ENCODE measurements around the gene PGGHG.
A peak's percentile ranks its signal among the peaks of the same experiment; 100 is the strongest.
"Not testable (repeated sequence)": the region's sequence is repeated elsewhere in the genome, so short reads cannot be mapped to it uniquely, and the experiment has no call there.

The PGGHG gene

DNA sequence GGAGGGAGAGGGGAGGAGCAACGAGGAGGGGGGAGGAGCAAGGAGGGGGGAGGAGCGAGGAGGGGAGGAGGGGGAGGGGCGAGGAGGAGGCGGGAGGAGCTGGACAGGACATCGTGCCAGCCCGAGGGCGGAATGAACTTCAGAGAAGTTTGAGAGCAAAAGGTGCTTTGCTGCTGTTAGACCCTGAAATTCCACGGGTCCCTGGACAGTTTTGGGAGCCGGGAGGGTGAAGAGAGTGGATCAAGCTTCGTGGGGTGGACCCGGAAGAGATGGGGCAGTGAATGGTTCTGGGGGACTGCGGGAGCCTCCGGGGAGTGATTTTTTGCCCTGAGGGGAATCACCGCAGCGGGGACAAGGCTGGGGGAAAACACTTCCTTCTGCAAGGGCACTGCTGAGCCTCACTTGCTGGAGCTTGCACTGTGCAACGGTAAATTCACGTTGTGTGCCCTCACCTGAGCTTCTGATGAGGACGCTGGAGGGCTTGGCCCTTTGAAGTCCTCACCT, 21.4 kb upstream of the PGGHG start:
- Histone ChIP-seq H3K4me1 (ENCODE audit: insufficient read depth, low read length, severe bottlenecking) (peaks cover 34% of the 10 kb centered on the region), H3K4me3 (ENCODE audit: low read depth, low read length, poor library complexity, severe bottlenecking) (peak overlapping the region; percentile 58), H3F3A (ENCODE audit: insufficient read depth, low read length) (peaks cover 5% of the 10 kb centered on the region), H3K27me3 (ENCODE audit: insufficient read depth, low read length) (no peaks in the 10 kb centered on the region), H3K36me3 (ENCODE audit: insufficient read depth, low read length) (no peaks in the 10 kb centered on the region), H3K27ac (ENCODE audit: low read depth, low read length, poor library complexity, severe bottlenecking) (peak overlapping the region; percentile 96), H2AFZ (ENCODE audit: low read length) (no peak overlapping the region), H3K79me2 (ENCODE audit: insufficient read depth, low read length) (no peaks in the 10 kb centered on the region), H3K9ac (ENCODE audit: low read length) (peak overlapping the region; percentile 73), H4K20me1 (ENCODE audit: insufficient read depth, low read length) (no peaks in the 10 kb centered on the region), H3K9me2 (ENCODE audit: low read depth, low read length) (no peaks in the 10 kb centered on the region), H3K4me2 (ENCODE audit: low read length) (peak overlapping the region; percentile 78), H3K9me3 (ENCODE audit: low read length) (peaks cover 3% of the 10 kb centered on the region; the same call in 1 of the 2 replicates)
- TF ChIP-seq, protein P1, sequence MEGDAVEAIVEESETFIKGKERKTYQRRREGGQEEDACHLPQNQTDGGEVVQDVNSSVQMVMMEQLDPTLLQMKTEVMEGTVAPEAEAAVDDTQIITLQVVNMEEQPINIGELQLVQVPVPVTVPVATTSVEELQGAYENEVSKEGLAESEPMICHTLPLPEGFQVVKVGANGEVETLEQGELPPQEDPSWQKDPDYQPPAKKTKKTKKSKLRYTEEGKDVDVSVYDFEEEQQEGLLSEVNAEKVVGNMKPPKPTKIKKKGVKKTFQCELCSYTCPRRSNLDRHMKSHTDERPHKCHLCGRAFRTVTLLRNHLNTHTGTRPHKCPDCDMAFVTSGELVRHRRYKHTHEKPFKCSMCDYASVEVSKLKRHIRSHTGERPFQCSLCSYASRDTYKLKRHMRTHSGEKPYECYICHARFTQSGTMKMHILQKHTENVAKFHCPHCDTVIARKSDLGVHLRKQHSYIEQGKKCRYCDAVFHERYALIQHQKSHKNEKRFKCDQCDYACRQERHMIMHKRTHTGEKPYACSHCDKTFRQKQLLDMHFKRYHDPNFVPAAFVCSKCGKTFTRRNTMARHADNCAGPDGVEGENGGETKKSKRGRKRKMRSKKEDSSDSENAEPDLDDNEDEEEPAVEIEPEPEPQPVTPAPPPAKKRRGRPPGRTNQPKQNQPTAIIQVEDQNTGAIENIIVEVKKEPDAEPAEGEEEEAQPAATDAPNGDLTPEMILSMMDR (IDR thresholded peaks at IDR 0.05; ENCODE audit: low read length) = no peak
- no peak for TF ChIP-seq EZH2 (IDR thresholded peaks at IDR 0.05; ENCODE audit: borderline replicate concordance, low read length)

GRCh38 chr11:268716-269145, 20.2 kb upstream of the PGGHG start:
- not testable (repeated sequence) for H3F3A ChIP-seq (ENCODE audit: insufficient read depth, low read length); H3K79me2 ChIP-seq (ENCODE audit: insufficient read depth, low read length); H2AFZ ChIP-seq (ENCODE audit: low read length); H3K36me3 ChIP-seq (ENCODE audit: insufficient read depth, low read length); H4K20me1 ChIP-seq (ENCODE audit: insufficient read depth, low read length); H3K27me3 ChIP-seq (ENCODE audit: insufficient read depth, low read length); H3K9me2 ChIP-seq (ENCODE audit: low read depth, low read length); H3K9me3 ChIP-seq (ENCODE audit: low read length)
- Histone ChIP-seq H3K4me3 (ENCODE audit: low read depth, low read length, poor library complexity, severe bottlenecking) (peak overlapping the region; percentile 58), H3K4me2 (ENCODE audit: low read length) (peak overlapping the region; percentile 78), H3K27ac (ENCODE audit: low read depth, low read length, poor library complexity, severe bottlenecking) (peak overlapping the region; percentile 96), H3K9ac (ENCODE audit: low read length) (peak overlapping the region; percentile 73), H3K4me1 (ENCODE audit: insufficient read depth, low read length, severe bottlenecking) (peaks cover 34% of the 10 kb centered on the region)
- TF ChIP-seq, protein P1 (IDR thresholded peaks at IDR 0.05; ENCODE audit: low read length) = peak; percentile 29

GRCh38 chr11:269146-269890, 19.6 kb upstream of the PGGHG start:
- peak overlapping the region; percentile 78 for H3K4me2 ChIP-seq (ENCODE audit: low read length)
- no peaks in the 10 kb centered on the region for H3K36me3 ChIP-seq (ENCODE audit: insufficient read depth, low read length)
- peaks cover 5% of the 10 kb centered on the region for H3F3A ChIP-seq (ENCODE audit: insufficient read depth, low read length)
- TF ChIP-seq EZH2 (IDR thresholded peaks at IDR 0.05; ENCODE audit: borderline replicate concordance, low read length) = no peak
- TF ChIP-seq, protein P1 (IDR thresholded peaks at IDR 0.05; ENCODE audit: low read length) = no peak
- H3K79me2 ChIP-seq (ENCODE audit: insufficient read depth, low read length) = no peaks in the 10 kb centered on the region
- no peak overlapping the region for H2AFZ ChIP-seq (ENCODE audit: low read length)
- H3K9ac ChIP-seq (ENCODE audit: low read length) = peak overlapping the region; percentile 73
- H3K4me1 ChIP-seq (ENCODE audit: insufficient read depth, low read length, severe bottlenecking) = peaks cover 34% of the 10 kb centered on the region
- H4K20me1 ChIP-seq (ENCODE audit: insufficient read depth, low read length) = no peaks in the 10 kb centered on the region
- H3K27ac ChIP-seq (ENCODE audit: low read depth, low read length, poor library complexity, severe bottlenecking) = peak overlapping the region; percentile 96
- H3K9me3 ChIP-seq (ENCODE audit: low read length) = peaks cover 3% of the 10 kb centered on the region; the same call in 1 of the 2 replicates
- H3K9me2 ChIP-seq (ENCODE audit: low read depth, low read length) = no peaks in the 10 kb centered on the region
- peak overlapping the region; percentile 58 for H3K4me3 ChIP-seq (ENCODE audit: low read depth, low read length, poor library complexity, severe bottlenecking)
- H3K27me3 ChIP-seq (ENCODE audit: insufficient read depth, low read length) = no peaks in the 10 kb centered on the region
